HG03103 (cell line): ENCODE measurements around the gene FUT1.
"Not testable (repeated sequence)": the region's sequence is repeated elsewhere in the genome, so short reads cannot be mapped to it uniquely, and the experiment has no call there.

Source experiments
- ATAC-seq: cut with Tn5 transposase; IDR thresholded peaks from one replicate; pipeline ENCODE4 v1.9.1; 2021; ENCODE audit warnings: low read depth; ENCODE audit not compliant: unreplicated experiment

The FUT1 gene

GRCh38 chr19:48768994-48769713 lies 16.7 kb upstream of the FUT1 start:
- ATAC-seq = no peak

GRCh38 chr19:48768171-48768753 lies 15.8 kb upstream of the FUT1 start:
- ATAC-seq = not testable (repeated sequence)

DNA sequence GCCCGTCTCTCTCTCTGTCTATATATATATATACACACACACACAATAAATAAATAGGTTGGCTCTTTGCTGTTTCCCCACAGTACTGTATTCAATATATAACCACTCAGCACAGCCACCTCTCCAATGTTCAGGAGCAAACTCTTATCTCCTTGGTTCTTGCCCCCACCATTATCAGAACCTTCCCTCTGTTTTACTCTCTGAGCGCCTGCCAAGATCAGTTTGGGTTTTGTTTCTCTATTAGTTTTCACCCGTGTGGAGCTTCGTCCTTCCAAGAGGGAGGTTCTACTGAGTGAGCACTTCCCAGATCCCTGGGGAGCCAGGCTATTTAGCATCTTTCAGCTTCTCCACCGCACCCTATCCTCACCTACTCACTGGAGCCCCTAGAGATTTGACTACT lies 13.4 kb upstream of the FUT1 start:
- ATAC-seq = not testable (repeated sequence)

DNA sequence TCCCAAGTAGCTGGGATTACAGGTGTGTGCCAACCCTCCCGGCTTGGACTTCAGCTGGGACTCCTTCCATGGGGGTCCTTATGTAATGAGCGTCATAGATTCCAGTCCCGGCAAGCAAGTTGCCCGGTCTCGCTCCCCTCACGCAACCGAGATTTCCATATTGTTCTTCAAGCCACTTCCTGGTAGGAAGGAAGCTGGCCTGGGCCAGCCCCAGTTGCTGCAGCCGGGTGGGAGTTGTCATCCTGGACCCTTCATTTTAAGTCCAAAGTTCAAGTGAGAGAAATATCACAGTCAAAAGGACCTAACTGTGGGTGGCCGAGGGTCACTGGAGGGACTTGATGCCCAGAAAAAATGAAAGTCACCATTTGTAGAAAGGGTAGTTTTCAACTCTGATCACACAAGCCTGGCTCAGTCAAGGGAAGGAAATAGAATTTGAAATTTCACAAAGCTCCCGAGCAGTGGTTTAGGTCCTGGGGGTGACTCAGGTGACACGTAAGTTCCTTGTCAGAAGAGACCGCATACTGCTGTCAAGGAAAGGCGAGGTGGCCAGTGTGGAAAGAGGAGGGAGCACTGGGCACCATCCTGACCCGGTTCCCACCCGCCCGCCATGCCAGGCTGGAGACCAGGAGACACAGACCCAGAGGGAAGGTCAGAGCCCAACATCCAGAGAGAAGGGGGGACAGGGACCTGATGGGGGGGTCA lies 8.2 kb upstream of the FUT1 start:
- ATAC-seq = no peak

DNA sequence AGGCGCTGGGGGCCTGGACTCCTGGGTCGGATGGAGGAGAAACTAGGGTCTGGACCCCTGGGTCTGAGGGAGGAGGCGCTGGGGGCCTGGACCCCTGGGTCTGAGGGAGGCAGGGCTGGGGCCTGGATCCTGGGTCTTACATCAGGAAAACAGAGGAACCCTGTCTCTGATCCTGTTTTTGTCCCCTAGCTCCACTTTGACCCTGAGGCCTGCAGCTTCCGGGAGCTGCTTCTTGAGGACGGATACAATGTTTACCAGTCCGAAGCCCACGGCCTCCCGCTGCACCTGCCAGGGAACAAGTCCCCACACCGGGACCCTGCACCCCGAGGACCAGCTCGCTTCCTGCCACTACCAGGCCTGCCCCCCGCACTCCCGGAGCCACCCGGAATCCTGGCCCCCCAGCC lies 5.3 kb upstream of the FUT1 start:
- ATAC-seq = no peak

DNA sequence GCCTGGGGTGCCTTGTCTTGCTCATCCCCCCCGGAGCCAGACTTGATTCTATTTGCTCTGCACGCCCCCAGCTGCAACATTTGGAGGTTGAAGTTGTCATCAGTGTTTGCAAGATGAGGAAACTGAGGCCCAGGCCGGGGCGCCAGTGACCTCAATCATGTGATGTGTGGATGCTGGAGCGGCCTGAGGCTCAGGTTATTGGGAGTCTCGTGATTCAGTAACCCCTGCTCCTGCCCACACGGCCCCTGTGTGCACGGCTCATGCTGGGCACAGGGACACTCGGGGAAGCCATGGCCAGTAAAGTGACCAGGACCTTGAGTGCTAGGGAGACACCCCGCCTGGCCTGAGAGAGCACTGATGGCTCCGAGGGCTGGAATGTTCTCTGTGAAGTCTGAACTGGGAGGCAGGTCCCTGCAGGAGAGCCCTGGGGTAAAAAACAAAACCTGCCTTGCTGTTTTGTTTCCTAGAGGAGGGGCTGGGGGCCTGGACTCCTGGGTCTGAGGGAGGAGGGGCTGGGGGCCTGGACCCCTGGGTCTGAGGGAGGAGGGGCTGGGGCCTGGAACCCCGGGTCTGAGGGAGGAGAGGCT lies 4.7 kb upstream of the FUT1 start:
- no peak for ATAC-seq

DNA sequence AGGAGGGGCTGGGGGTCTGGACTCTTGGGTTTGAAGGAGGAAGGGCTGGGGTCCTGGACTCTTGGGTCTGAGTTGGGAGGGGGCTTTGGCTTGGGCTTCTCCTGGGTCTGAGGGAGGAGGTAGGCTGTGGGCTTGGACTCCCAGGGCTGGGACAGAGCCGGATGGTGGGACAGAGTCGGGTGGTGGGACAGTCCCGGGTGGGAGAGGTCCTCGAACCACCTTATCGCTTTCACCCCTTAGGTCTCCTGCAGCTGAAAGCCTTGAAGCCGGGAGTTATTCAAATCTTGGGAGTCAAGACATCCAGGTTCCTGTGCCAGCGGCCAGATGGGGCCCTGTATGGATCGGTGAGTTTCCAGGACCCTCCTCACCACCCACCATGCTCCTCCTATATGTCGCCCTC lies 4.2 kb upstream of the FUT1 start:
- no peak for ATAC-seq

DNA sequence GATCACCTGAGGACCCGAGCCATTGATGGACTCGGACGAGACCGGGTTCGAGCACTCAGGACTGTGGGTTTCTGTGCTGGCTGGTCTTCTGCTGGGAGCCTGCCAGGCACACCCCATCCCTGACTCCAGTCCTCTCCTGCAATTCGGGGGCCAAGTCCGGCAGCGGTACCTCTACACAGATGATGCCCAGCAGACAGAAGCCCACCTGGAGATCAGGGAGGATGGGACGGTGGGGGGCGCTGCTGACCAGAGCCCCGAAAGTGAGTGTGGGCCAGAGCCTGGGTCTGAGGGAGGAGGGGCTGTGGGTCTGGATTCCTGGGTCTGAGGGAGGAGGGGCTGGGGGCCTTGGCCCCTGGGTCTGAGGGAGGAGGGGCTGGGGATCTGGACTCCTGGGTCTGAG lies 3.8 kb upstream of the FUT1 start:
- no peak for ATAC-seq

GRCh38 chr19:48755787-48756186 lies 3.3 kb upstream of the FUT1 start:
- ATAC-seq = no peak

- ATAC-seq = no peak
Measured at GRCh38 chr19:48755084-48755641, 2.7 kb upstream of the FUT1 start, which contains the start of gene FGF21. FGF21 (plus strand) TSS chr19:48755524; CDS start chr19:48756237, 713 bp downstream.

DNA sequence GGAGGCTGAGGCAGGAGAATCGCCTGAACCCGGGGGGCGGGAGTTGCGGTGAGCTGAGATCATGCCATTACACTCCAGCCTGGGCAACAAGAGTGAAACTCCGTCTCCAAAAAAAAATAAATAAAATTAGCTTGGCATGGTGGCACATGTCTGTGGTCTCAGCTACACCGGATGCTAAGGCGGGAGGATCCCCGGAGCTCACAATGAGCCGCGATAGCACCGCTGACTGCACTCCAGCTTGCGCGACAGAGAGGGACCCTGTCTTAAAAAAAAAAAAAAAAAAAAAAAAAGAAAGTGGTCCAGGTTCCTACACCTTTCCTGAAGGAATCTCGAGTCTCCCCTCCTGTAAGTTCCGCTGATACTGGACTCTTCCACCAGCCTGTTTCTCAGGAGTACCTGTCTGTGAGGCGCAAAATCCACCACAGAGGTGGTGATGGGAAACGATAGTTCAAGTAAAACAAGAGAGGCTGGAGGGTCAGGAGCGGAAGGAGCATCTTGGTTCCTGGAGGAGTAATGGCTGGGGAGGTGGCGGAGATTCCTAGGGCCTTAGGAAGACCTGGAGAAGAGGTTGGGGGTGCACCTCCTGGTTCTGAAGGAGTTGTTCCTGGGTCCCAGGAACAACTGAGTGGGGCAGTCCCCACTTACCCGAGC lies 471 bp downstream of the FUT1 start:
- ATAC-seq = no peak

- ATAC-seq = no peak
Measured at GRCh38 chr19:48750771-48751504, 1.5 kb downstream of the FUT1 start.

DNA sequence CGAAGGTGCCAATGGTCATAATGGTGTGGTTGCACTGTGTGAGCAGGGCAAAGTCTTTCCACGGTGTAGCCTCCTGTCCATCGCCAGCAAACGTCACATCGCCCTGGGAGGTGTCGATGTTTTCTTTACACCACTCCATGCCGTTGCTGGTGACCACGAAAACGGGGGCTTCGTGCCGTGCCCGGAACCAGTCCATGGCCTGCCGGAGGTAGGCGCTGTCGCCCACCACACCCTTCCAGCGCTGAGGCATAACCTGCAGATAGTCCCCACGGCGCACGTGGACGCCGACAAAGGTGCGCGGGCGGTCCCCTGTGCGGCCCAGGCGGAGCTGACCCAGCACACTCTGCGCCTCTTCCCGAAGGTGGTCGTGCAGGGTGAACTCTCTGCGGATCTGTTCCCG lies 2.1 kb downstream of the FUT1 start:
- no peak for ATAC-seq

DNA sequence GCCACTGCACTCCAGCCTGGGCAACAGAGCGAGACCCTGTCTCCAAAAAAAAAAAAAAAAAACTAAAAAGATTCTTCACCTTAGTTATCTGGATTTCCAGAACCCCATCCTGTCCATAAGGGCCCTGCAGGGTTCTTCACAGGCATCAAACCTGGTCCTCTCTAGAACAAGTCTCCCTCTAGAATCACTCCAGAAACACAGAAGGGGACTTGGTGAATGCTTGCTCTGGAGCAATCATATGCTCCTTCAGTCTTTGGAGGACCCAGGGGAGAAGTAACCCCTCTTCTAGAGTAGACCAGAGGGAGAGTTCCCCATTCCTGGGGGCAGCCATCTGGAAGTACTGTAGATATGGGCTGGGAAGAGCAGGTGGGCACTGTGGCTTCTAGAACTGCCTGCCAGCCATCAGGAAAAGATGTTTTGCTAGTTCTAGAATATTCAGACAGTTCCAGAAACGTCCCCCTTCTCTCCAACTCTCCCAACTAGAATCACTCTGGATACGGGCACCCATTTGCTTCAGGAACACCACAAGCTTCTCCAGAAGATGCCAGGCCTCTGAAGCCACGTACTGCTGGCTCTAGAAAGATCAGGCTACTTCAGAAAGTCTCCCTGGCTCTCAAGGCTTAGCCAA lies 2.8 kb downstream of the FUT1 start:
- no peak for ATAC-seq

GRCh38 chr19:48746738-48747575 lies 5.5 kb downstream of the FUT1 start, which contains the start of gene IZUMO1:
IZUMO1 (minus strand) TSS chr19:48746909; CDS start chr19:48745859, 1,050 bp downstream.
- no peak for ATAC-seq

- no peak for ATAC-seq
Measured at GRCh38 chr19:48746110-48746509, 6.3 kb downstream of the FUT1 start.

- no peak for ATAC-seq
Measured at GRCh38 chr19:48745208-48745995, 7.0 kb downstream of the FUT1 start.

DNA sequence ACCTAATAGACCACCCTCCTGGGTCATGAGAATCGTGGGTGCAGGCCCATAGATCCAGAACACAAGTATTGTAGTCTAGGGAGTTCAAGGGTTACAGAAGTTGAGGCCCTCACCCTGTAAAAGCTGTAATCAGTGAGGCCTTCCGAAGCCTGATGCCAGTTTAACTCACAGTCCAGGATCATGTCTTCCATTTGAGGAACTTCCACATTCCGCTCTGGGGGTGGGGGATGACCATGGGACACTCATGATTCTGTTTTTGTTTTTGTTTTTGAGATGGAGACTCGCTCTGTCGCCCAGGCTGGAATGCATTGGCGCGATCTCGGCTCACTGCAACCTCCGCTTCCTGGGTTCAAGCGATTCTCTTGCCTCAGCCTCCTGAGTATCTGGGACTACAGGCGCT lies 10.3 kb downstream of the FUT1 start:
- ATAC-seq = no peak
